ENCODE results near the gene CCL15. TPM values are rescaled to one million over a fixed set of nuclear protein-coding genes. Genes with fewer than 3 reads are reported as not detected.
A peak's percentile ranks its signal among the peaks of the same experiment; 100 is the strongest.

The CCL15 gene
- total and polyA plus RNA-seq, 2 of the 13 experiments (the other 11 are each of a cell fraction or from before 2014, with no cell fraction given): 29.2 to 45.9 TPM

GRCh38 chr17:36001862-36002603 is 680 bp upstream of the CCL15 start (continued):
- TF ChIP-seq ARID2 (CRISPR knock-in tag; IDR thresholded peaks at IDR 0.05; ENCODE audit: borderline replicate concordance) (no peak), KDM4B (CRISPR knock-in tag; IDR thresholded peaks at IDR 0.05) (0 out of 2 replicates have a peak, but pooled peaks have one; percentile 33), ZNF124 (CRISPR knock-in tag; IDR thresholded peaks at IDR 0.05) (0 out of 2 replicates have a peak, but pooled peaks have one; percentile 28), PRPF4 (IDR thresholded peaks at IDR 0.05; ENCODE audit: low read depth, low read length, poor library complexity, severe bottlenecking) (no peak), TBL1XR1 (IDR thresholded peaks at IDR 0.05; ENCODE audit: borderline replicate concordance, low read length, partially characterized antibody) (no peak), HNF1A (IDR thresholded peaks at IDR 0.05; ENCODE audit: low read depth) (no peak), HNF1A (CRISPR knock-in tag; IDR thresholded peaks at IDR 0.05; ENCODE audit: borderline replicate concordance) (peak; percentile 35; the same call in 1 of the 2 replicates), CBX5 (CRISPR knock-in tag; IDR thresholded peaks at IDR 0.05; ENCODE audit: borderline replicate concordance) (no peak), ZSCAN25 (CRISPR knock-in tag; IDR thresholded peaks at IDR 0.05) (peak; percentile 31; the same call in 1 of the 2 replicates), KAT2B (IDR thresholded peaks at IDR 0.05; ENCODE audit: borderline replicate concordance, low read depth, low read length) (no peak), TCF7L2 (IDR thresholded peaks at IDR 0.05; ENCODE audit: low read depth, low read length) (no peak), XBP1 (CRISPR knock-in tag; IDR thresholded peaks at IDR 0.05) (no peak), ZNF619 (CRISPR knock-in tag; IDR thresholded peaks at IDR 0.05) (no peak), ZNF616 (CRISPR knock-in tag; IDR thresholded peaks at IDR 0.05; ENCODE audit: low read depth) (no peak), MEIS1 (CRISPR knock-in tag; IDR thresholded peaks at IDR 0.05; ENCODE audit: borderline replicate concordance) (no peak), ETV5 (CRISPR knock-in tag; IDR thresholded peaks at IDR 0.05; ENCODE audit: borderline replicate concordance) (peak; percentile 24; the same call in 1 of the 2 replicates), KMT2A (CRISPR knock-in tag; IDR thresholded peaks at IDR 0.05) (0 out of 2 replicates have a peak, but pooled peaks have one; percentile 37), DRAP1 (CRISPR knock-in tag; IDR thresholded peaks at IDR 0.05) (peak; percentile 95), ZNF263 (CRISPR knock-in tag; IDR thresholded peaks at IDR 0.05) (no peak), NCOA2 (CRISPR knock-in tag; IDR thresholded peaks at IDR 0.05) (peak; percentile 30), ETV6 (CRISPR knock-in tag; conservative IDR thresholded peaks at IDR 0.05) (no peak), SKI (IDR thresholded peaks at IDR 0.05; ENCODE audit: partially characterized antibody) (peak; percentile 43), RFX5 (IDR thresholded peaks at IDR 0.05; ENCODE audit: low read depth, low read length) (peak; percentile 76), ASH2L (IDR thresholded peaks at IDR 0.05; ENCODE audit: insufficient read length, low read depth, low read length) (peak; percentile 52), ZGPAT (CRISPR knock-in tag; IDR thresholded peaks at IDR 0.05) (peak; percentile 57), RFX1 (IDR thresholded peaks at IDR 0.05) (no peak)
